Kidney capillary endothelial cell (primary cell): ENCODE data around the gene PDIA3.
"Not testable (repeated sequence)": the region's sequence is repeated elsewhere in the genome, so short reads cannot be mapped to it uniquely, and the experiment has no call there.

ENCODE experiments used
- DNase-seq: peaks from one replicate; pipeline ENCODE4 v3.0.0-alpha.2; 2018; ENCODE audit warnings: low spot score

The PDIA3 gene

GRCh38 chr15:43746245-43746902 lies at the start of gene PDIA3:
TSS of gene PDIA3 (plus strand) at chr15:43746438. CDS start at chr15:43746540, 102 bp downstream.
- peak; percentile 80 for DNase-seq

GRCh38 chr15:43702174-43702573 lies 44.1 kb upstream of the PDIA3 start:
- no peak for DNase-seq

- no peak for DNase-seq
These were observed 43.4 kb upstream of the PDIA3 start for GRCh38 chr15:43702701-43703424.

GRCh38 chr15:43710431-43711131 lies 35.7 kb upstream of the PDIA3 start:
- not testable (repeated sequence) for DNase-seq

GRCh38 chr15:43723151-43723550 lies 23.1 kb upstream of the PDIA3 start:
- DNase-seq: no peak

- not testable (repeated sequence) for DNase-seq
These were observed 19.9 kb upstream of the PDIA3 start for GRCh38 chr15:43726306-43726705.

- DNase-seq: not testable (repeated sequence)
These were observed 18.0 kb upstream of the PDIA3 start for GRCh38 chr15:43728053-43728725.

GRCh38 chr15:43735416-43735815 lies 10.8 kb upstream of the PDIA3 start:
- no peak for DNase-seq

GRCh38 chr15:43746903-43747309 lies 668 bp downstream of the PDIA3 start:
- DNase-seq: peak; percentile 43

- DNase-seq: no peak
These were observed 2.1 kb downstream of the PDIA3 start for GRCh38 chr15:43748376-43748775.

GRCh38 chr15:43749690-43750345 lies 3.6 kb downstream of the PDIA3 start:
- DNase-seq: no peak

GRCh38 chr15:43751885-43752284 lies 5.6 kb downstream of the PDIA3 start:
- DNase-seq: no peak

GRCh38 chr15:43762824-43763223 lies 16.6 kb downstream of the PDIA3 start:
- DNase-seq: no peak

GRCh38 chr15:43763819-43764446 lies 17.7 kb downstream of the PDIA3 start:
- DNase-seq: no peak

GRCh38 chr15:43769584-43770228 lies 23.5 kb downstream of the PDIA3 start:
- DNase-seq: peak; percentile 61

GRCh38 chr15:43771816-43772215 lies 25.6 kb downstream of the PDIA3 start:
- no peak for DNase-seq

GRCh38 chr15:43772624-43773023 lies 26.4 kb downstream of the PDIA3 start:
- DNase-seq: no peak

GRCh38 chr15:43774062-43774461 lies 27.8 kb downstream of the PDIA3 start:
- DNase-seq: no peak

- no peak for DNase-seq
These were observed 29.2 kb downstream of the PDIA3 start for GRCh38 chr15:43775411-43775965.

GRCh38 chr15:43776101-43776717 lies 30.0 kb downstream of the PDIA3 start:
- DNase-seq: no peak
